ENCODE measurements around the gene CLCA2. TPM values are rescaled to one million over a fixed set of nuclear protein-coding genes. Genes with fewer than 3 reads are reported as not detected.

Gene CLCA2
- total and polyA plus RNA-seq, 2 of the 8 experiments (the other 6 are each of a cell fraction or from before 2014, with no cell fraction given), result not detected

- TF ChIP-seq PHF8 (conservative IDR thresholded peaks at IDR 0.05; ENCODE audit: low read depth, low read length) (no peak), POLR2AphosphoS5 (IDR thresholded peaks at IDR 0.05; ENCODE audit: low read depth, low read length) (peak; percentile 52), JUND (IDR thresholded peaks at IDR 0.05; ENCODE audit: low read length) (peak; percentile 92), SP4 (IDR thresholded peaks at IDR 0.05; ENCODE audit: low read length) (no peak), SP2 (IDR thresholded peaks at IDR 0.05; ENCODE audit: low read length) (no peak), KDM1A (IDR thresholded peaks at IDR 0.05; ENCODE audit: borderline replicate concordance, low read length) (no peak), EP300 (IDR thresholded peaks at IDR 0.05; ENCODE audit: borderline replicate concordance in 1 of 2, low read depth in 2 of 2, low read length in 2 of 2) (peak in 1 of 2 experiments; percentile 45; a peak in 1 of 3 replicates), EZH2 (IDR thresholded peaks at IDR 0.05; ENCODE audit: low read depth, low read length, severe bottlenecking) (no peak), CHD2 (IDR thresholded peaks at IDR 0.05; ENCODE audit: low read length) (no peak), SRF (IDR thresholded peaks at IDR 0.05; ENCODE audit: low read depth, low read length) (peak; percentile 91), TAF7 (optimal IDR thresholded peaks at IDR 0.05; ENCODE audit: borderline replicate concordance, low read depth, low read length) (no peak), RXRA (IDR thresholded peaks at IDR 0.05; ENCODE audit: insufficient read depth, low read depth, low read length) (no peak), RAD21 (IDR thresholded peaks at IDR 0.05 in 1 of 2, conservative IDR thresholded peaks at IDR 0.05 in 1 of 2; ENCODE audit: low read depth in 2 of 2, low read length in 2 of 2) (peak; percentile 34 to 38; a peak in 3 of 4 replicates), RBBP5 (IDR thresholded peaks at IDR 0.05; ENCODE audit: borderline replicate concordance, low read depth, low read length) (peak; percentile 49; the same call in 1 of the 2 replicates), TCF12 (IDR thresholded peaks at IDR 0.05; ENCODE audit: low read depth, low read length) (0 out of 2 replicates have a peak, but pooled peaks have one; percentile 11), POLR2A (IDR thresholded peaks at IDR 0.05; ENCODE audit: control extremely low read depth in 1 of 2, low read depth in 2 of 2, low read length in 2 of 2) (peak; percentile 33 to 35; a peak in 1 of 3 replicates), TEAD4 (IDR thresholded peaks at IDR 0.05; ENCODE audit: low read depth, low read length) (0 out of 2 replicates have a peak, but pooled peaks have one; percentile 46), CEBPB (IDR thresholded peaks at IDR 0.05; ENCODE audit: low read depth, low read length) (no peak), CHD1 (IDR thresholded peaks at IDR 0.05; ENCODE audit: low read depth, low read length) (no peak), CREB1 (IDR thresholded peaks at IDR 0.05) (no peak), CTCF (IDR thresholded peaks at IDR 0.05; ENCODE audit: control extremely low read depth in 1 of 3, insufficient read depth in 1 of 3, low read depth in 1 of 3, low read length in 3 of 3) (peak in 2 of 3 experiments; percentile 30 to 45; a peak in 3 of 4 replicates), KDM5A (IDR thresholded peaks at IDR 0.05; ENCODE audit: low read length) (no peak), JUN (IDR thresholded peaks at IDR 0.05; ENCODE audit: low read depth, low read length) (peak; percentile 85; the same call in 1 of the 2 replicates)
Observed at GRCh38 chr1:86502721-86503405, 78.9 kb downstream of the CLCA2 start (continued).

Measured in H1 (cell line).